ENCODE results near the gene CLRN3. TPM values are rescaled to one million over a fixed set of nuclear protein-coding genes. Genes with fewer than 3 reads are reported as not detected.

The CLRN3 gene
- total and polyA plus RNA-seq, 2 of the 8 experiments (the other 6 are each of a cell fraction or from before 2014, with no cell fraction given), result not detected

GRCh38 chr10:127833804-127834203 lies 58.9 kb downstream of the CLRN3 start:
- no peaks in the 10 kb centered on the region for H3K9me3 ChIP-seq (ENCODE audit: insufficient read depth in 2 of 2, low read depth in 1 of 2, low read length in 1 of 2)
- DNase-seq (ENCODE audit: low read depth in 1 of 2, low spot score in 2 of 2), result no peak
- no peaks in the 10 kb centered on the region for H3K27me3 ChIP-seq (replicated peaks in 1 of 4; ENCODE audit: control insufficient read depth in 3 of 4, extremely low read depth in 1 of 4, insufficient read depth in 3 of 4, low read length in 3 of 4)
- H2BK5ac ChIP-seq (ENCODE audit: low read depth, low read length), result no peak overlapping the region
- H3K56ac ChIP-seq (replicated peaks; ENCODE audit: insufficient read length, low read depth, low read length), result no peak overlapping the region
- H3K23me2 ChIP-seq (ENCODE audit: low read depth, low read length), result no peaks in the 10 kb centered on the region
- H4K91ac ChIP-seq (replicated peaks; ENCODE audit: insufficient read length, low read length), result no peak overlapping the region
- no peak overlapping the region for H3K23ac ChIP-seq (ENCODE audit: insufficient read length)
- no peak overlapping the region for H2BK12ac ChIP-seq (ENCODE audit: low read depth, low read length)
- ChIA-PET CTCF (ENCODE audit: partially characterized antibody) (interaction anchor here (0.6 to 2.4 kb wide), 5 partner anchors 9 to 25 kb away, joined by 3 to 6 read pairs (median 4); no protein-coding TSS in a partner anchor), POLR2A (ENCODE audit: partially characterized antibody) (no interaction called here)
- no peak overlapping the region for H3K27ac ChIP-seq (ENCODE audit: low read depth, low read length)
- TF ChIP-seq ZNF274 (IDR thresholded peaks at IDR 0.05; ENCODE audit: borderline replicate concordance, extremely low read depth, low read length), result no peak
- TF ChIP-seq CTBP2 (IDR thresholded peaks at IDR 0.05; ENCODE audit: borderline replicate concordance, insufficient read depth, insufficient read length, low read length), result no peak
- TF ChIP-seq SRF (IDR thresholded peaks at IDR 0.05; ENCODE audit: low read depth, low read length), result no peak
- no peak for TF ChIP-seq SP2 (IDR thresholded peaks at IDR 0.05; ENCODE audit: low read length)
- TF ChIP-seq BCL11A (IDR thresholded peaks at IDR 0.05; ENCODE audit: low read depth in 2 of 2, low read length in 2 of 2), result no peak
- TF ChIP-seq RNF2 (IDR thresholded peaks at IDR 0.05; ENCODE audit: borderline replicate concordance, low read depth, low read length, missing control alignments, poor library complexity, severe bottlenecking), result no peak
- no peak for TF ChIP-seq ATF2 (IDR thresholded peaks at IDR 0.05; ENCODE audit: low read length)
- TF ChIP-seq TEAD4 (IDR thresholded peaks at IDR 0.05; ENCODE audit: low read depth, low read length), result no peak
- H3K9ac ChIP-seq (replicated peaks in 1 of 4; ENCODE audit: extremely low read depth in 1 of 4, low read depth in 3 of 4, low read length in 3 of 4), result no peak overlapping the region
- no peak overlapping the region for H2BK15ac ChIP-seq (ENCODE audit: low read length)
- FAIRE-seq, result no peak
- H3K4ac ChIP-seq (replicated peaks; ENCODE audit: insufficient read length, low read depth, low read length), result no peak overlapping the region
- no peak overlapping the region for H2AFZ ChIP-seq (ENCODE audit: low read length)
- H2BK120ac ChIP-seq (replicated peaks; ENCODE audit: low read depth, low read length), result no peak overlapping the region
- no peak overlapping the region for H4K5ac ChIP-seq (ENCODE audit: insufficient read length, low read depth, low read length)
- 89% methylated on average over 7 of the region's 7 CpGs; no CpG with 5 or more reads in 1 of the 2 experiments for WGBS, 2 experiments (ENCODE audit: extremely low coverage in 1 of 2, insufficient coverage in 1 of 2, insufficient read length in 1 of 2, insufficient replicate concordance in 2 of 2, low coverage in 1 of 2, low lambda C conversion rate in 2 of 2, missing lambda C conversion rate in 1 of 2)
- no peak overlapping the region for H2BK20ac ChIP-seq (ENCODE audit: low read length)
- no peak overlapping the region for H3K14ac ChIP-seq (ENCODE audit: insufficient read length)
- H3K79me1 ChIP-seq (ENCODE audit: low read depth, low read length), result no peaks in the 10 kb centered on the region
- no peak overlapping the region for H2AK5ac ChIP-seq (ENCODE audit: low read depth, low read length)
- H3K36me3 ChIP-seq (ENCODE audit: control insufficient read depth in 2 of 4, insufficient read depth in 4 of 4, low read length in 3 of 4), result no peaks in the 10 kb centered on the region
- peaks cover 0 to 4% (median 3%) of the 10 kb centered on the region in 4 experiments; a peak in 2 of 7 replicates for H3K4me1 ChIP-seq (replicated peaks in 1 of 4; ENCODE audit: control insufficient read depth in 3 of 4, insufficient read depth in 4 of 4, low read length in 3 of 4)
- H3K4me3 ChIP-seq (ENCODE audit: extremely low read depth in 1 of 4, insufficient read depth in 2 of 4, low read depth in 3 of 4, low read length in 4 of 4), result no peak overlapping the region
- H3K79me2 ChIP-seq (ENCODE audit: control insufficient read depth in 1 of 2, insufficient read depth in 2 of 2, low read length in 2 of 2), result no peaks in the 10 kb centered on the region
- H3K4me2 ChIP-seq (ENCODE audit: insufficient read depth in 1 of 2, low read depth in 2 of 2, low read length in 2 of 2), result no peak overlapping the region
- H4K8ac ChIP-seq (ENCODE audit: extremely low read depth, insufficient read depth, low read length), result no peak overlapping the region
- no peak overlapping the region for H3K18ac ChIP-seq (ENCODE audit: extremely low read depth, low read length)
- no peaks in the 10 kb centered on the region for H4K20me1 ChIP-seq (replicated peaks in 1 of 2; ENCODE audit: control insufficient read depth in 1 of 2, insufficient read depth in 2 of 2, low read length in 2 of 2)

Data from H1 (cell line).